PC-9 (cell line): ENCODE results near the gene BRD1. TPM values are rescaled to one million over a fixed set of nuclear protein-coding genes. Genes with fewer than 3 reads are reported as not detected.

Experiments used
- BruUV-seq: library from RNA; stranded (reverse); fragments of 400-500 nt; replicated peaks from 2 replicates; lab custom pipeline; 2021; lab: Mats Ljungman, UMichigan
- CTCF ChIA-PET: fragments of 300-600 bp; sonication (Branson Sonifier 250); formaldehyde crosslinking; loops from one replicate; lab custom pipeline; 2022; ENCODE audit warnings: antibody characterized with exemption; lab: Charles Lee
- POLR2A ChIA-PET: fragments of 300-600 bp; sonication (Branson Sonifier 250); formaldehyde crosslinking; loops from one replicate; lab custom pipeline; 2022; ENCODE audit warnings: antibody characterized with exemption; ENCODE audit not compliant: unreplicated experiment; lab: Charles Lee
- DNase-seq, 2 experiments: peaks; one replicate each; pipeline versions ENCODE4 v3.0.0 to v3.0.0-alpha.2; 2015 to 2022; ENCODE audit warnings: mixed read lengths in 1 of 2
- H2AFZ ChIP-seq: fragments of 200-600 bp; sonication (generic); 2 replicates; pipeline ENCODE4 v1.8.1; 2017; ENCODE audit warnings: antibody characterized with exemption
- H3F3A ChIP-seq: fragments of 200-600 bp; sonication (generic); 2 replicates; pipeline ENCODE4 v1.8.1; 2017; ENCODE audit warnings: antibody characterized with exemption, mild to moderate bottlenecking, low read depth; ENCODE audit not compliant: insufficient read depth
- H3K27ac ChIP-seq: fragments of 200-600 bp; sonication (generic); 2 replicates; pipeline ENCODE4 v1.6.1; 2016; ENCODE audit warnings: mixed run types
- H3K27me3 ChIP-seq: fragments of 200-600 bp; sonication (generic); 2 replicates; pipeline ENCODE4 v1.6.1; 2016; ENCODE audit warnings: low read depth, mixed run types; ENCODE audit not compliant: insufficient read depth
- H3K36me3 ChIP-seq: fragments of 200-600 bp; sonication (generic); 2 replicates; pipeline ENCODE4 v1.6.1; 2016; ENCODE audit warnings: low read depth, mixed run types
- H3K4me1 ChIP-seq: fragments of 200-600 bp; sonication (generic); replicated peaks from 2 replicates; pipeline ENCODE4 v1.6.1; 2016; ENCODE audit warnings: mixed run types; ENCODE audit not compliant: insufficient read depth
- H3K4me2 ChIP-seq: fragments of 200-600 bp; sonication (generic); 2 replicates; pipeline ENCODE4 v1.6.1; 2017; ENCODE audit warnings: mixed run types
- H3K4me3 ChIP-seq: fragments of 200-600 bp; sonication (generic); 2 replicates; pipeline ENCODE4 v1.6.1; 2016; ENCODE audit warnings: mixed run types
- H3K79me2 ChIP-seq: fragments of 200-600 bp; sonication (generic); 2 replicates; pipeline ENCODE4 v1.6.1; 2017; ENCODE audit warnings: low read depth, mixed run types
- H3K9me2 ChIP-seq: fragments of 200-600 bp; sonication (generic); 2 replicates; pipeline ENCODE4 v1.8.1; 2017; ENCODE audit warnings: mild to moderate bottlenecking; ENCODE audit not compliant: insufficient read depth
- H3K9me3 ChIP-seq: fragments of 200-600 bp; sonication (generic); 2 replicates; pipeline ENCODE4 v1.8.1; 2016; ENCODE audit warnings: low read depth; ENCODE audit not compliant: insufficient read depth
- H4K20me1 ChIP-seq: fragments of 200-600 bp; sonication (generic); 2 replicates; pipeline ENCODE4 v1.8.1; 2017; ENCODE audit not compliant: insufficient read depth
- EZH2 ChIP-seq: fragments of 200-600 bp; sonication (generic); IDR thresholded peaks from 2 replicates; pipeline ENCODE4 v1.8.0; 2017; ENCODE audit warnings: antibody characterized with exemption, low read depth
- intact Hi-C: fragments of 100-400 bp; cut with micrococcal nuclease; formaldehyde crosslinking; loops from one replicate; pipeline ENCODE4 v1.10.0; 2022; ENCODE audit not compliant: unreplicated experiment
- total RNA-seq: library from RNA; stranded (reverse); gene quantifications from 2 replicates; pipeline ENCODE4 v1.2.3, GENCODE V29; 2021
- TF ChIP-seq, protein P1 (sequence below): fragments of 200-600 bp; sonication (generic); conservative IDR thresholded peaks from 2 replicates; pipeline ENCODE4 v1.6.1; 2017; ENCODE audit warnings: mixed run types, antibody characterized with exemption, mild to moderate bottlenecking, moderate library complexity

The BRD1 gene
- total RNA-seq, 1 experiment from 2014 or later = 28.5 TPM

DNA sequence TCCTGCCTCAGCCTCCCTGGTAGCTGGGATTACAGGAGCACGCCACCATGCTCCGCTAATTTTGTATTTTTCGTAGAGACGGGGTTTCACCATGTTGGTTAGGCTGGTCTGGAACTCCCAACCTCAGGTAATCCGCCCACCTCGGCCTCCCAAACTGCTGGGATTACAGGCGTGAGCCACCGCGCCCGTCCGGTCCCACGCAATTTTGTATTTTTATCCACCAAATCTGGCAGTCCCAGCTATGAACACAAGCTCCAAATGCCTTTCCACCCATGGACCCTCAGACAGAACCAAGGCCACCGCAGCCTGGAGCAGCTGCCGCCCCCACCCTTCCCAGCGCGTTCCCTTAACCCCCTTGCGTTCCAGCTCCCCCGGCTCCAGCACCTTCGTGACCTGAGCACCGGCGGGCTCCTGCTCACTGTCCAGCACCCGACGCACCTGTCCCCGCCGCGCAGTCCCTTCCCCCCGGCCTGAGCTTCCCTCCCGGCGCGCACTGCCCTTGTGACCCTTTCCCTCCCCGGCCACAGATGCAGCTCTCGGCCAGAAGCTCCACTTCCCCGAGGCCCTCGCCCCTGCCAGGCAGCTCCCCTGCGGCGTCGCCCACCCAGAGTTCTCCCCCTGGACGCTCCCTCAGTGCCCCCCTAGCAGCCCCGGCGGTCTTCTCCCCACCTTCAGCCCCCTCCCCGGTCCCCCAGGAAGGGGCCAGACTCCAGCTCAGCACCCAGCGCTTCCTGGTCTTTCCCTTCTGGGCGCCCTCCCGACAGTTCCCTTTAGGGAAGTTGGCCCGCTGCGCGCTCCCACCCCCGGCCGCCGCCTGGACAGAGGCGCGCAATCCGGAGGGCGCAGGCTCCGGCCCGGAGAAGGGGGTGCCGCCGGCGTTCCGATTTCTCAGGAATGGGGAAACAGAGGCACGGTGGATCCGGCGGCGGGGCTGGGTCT, 20.3 kb upstream of the BRD1 start:
- no peaks in the 10 kb centered on the region for H3K36me3 ChIP-seq
- no TSS peak for BruUV-seq
- H3K9me3 ChIP-seq = no peaks in the 10 kb centered on the region
- TF ChIP-seq, protein P1, sequence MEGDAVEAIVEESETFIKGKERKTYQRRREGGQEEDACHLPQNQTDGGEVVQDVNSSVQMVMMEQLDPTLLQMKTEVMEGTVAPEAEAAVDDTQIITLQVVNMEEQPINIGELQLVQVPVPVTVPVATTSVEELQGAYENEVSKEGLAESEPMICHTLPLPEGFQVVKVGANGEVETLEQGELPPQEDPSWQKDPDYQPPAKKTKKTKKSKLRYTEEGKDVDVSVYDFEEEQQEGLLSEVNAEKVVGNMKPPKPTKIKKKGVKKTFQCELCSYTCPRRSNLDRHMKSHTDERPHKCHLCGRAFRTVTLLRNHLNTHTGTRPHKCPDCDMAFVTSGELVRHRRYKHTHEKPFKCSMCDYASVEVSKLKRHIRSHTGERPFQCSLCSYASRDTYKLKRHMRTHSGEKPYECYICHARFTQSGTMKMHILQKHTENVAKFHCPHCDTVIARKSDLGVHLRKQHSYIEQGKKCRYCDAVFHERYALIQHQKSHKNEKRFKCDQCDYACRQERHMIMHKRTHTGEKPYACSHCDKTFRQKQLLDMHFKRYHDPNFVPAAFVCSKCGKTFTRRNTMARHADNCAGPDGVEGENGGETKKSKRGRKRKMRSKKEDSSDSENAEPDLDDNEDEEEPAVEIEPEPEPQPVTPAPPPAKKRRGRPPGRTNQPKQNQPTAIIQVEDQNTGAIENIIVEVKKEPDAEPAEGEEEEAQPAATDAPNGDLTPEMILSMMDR = no peak
- TF ChIP-seq EZH2 = no peak
- H2AFZ ChIP-seq = no peak overlapping the region
- H3K27ac ChIP-seq = no peak overlapping the region
- intact Hi-C loops = no loop called here
- no peaks in the 10 kb centered on the region for H3K27me3 ChIP-seq
- no peaks in the 10 kb centered on the region for H3K79me2 ChIP-seq
- ChIA-PET CTCF (no interaction called here), POLR2A (interaction anchor here (0.6 kb wide), 1 partner anchor 594 kb away, joined by 8 read pairs; no protein-coding TSS in a partner anchor)
- H3K9me2 ChIP-seq = no peaks in the 10 kb centered on the region
- no peak for DNase-seq
- peaks cover 8% of the 10 kb centered on the region for H3K4me1 ChIP-seq
- H3K4me3 ChIP-seq = no peak overlapping the region
- H3K4me2 ChIP-seq = no peak overlapping the region
- H4K20me1 ChIP-seq = no peaks in the 10 kb centered on the region
- H3F3A ChIP-seq = peaks cover 22% of the 10 kb centered on the region

DNA sequence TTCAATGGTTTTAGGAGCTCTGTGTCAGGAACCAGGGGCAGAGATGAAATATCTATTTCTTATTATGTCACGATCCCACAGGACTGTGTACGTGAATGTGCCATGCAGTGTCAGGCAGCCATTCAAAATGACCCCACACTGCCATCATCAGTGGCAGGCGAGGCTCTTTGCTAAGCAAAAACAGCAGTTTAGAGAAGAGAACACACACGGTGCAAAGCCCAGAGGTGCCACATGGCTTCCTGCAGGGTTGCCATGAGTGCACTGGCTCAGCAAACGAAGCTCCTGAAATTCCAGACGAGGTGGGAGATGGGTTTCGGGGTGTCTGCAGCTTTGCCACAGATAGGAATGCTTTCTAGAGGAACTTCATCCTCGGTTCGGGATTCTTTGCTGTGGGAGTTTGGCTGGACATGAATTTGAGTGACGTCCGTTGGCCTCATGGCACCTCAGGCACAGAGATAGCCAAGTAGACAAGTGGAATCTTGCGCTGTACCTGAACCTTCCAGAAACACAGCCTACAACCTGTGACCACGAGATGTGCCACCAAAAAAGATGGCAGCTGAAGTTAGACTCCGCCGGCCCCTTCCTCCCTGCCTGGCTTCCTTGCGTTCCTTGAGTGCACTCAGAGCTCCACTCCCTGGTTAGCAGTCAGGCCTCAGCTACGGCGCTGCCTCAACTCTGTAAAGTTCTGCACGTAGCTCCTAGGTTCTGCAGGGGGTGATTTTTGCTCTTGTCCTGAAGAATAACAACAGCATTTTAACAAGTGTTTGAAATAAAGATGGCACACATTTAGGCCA, 18.2 kb upstream of the BRD1 start:
- TF ChIP-seq, protein P1 = no peak
- TF ChIP-seq EZH2 = no peak
- Histone ChIP-seq H3K79me2 (no peaks in the 10 kb centered on the region), H3K4me2 (no peak overlapping the region), H3K9me3 (no peaks in the 10 kb centered on the region), H4K20me1 (no peaks in the 10 kb centered on the region), H3K27ac (no peak overlapping the region), H3K4me3 (no peak overlapping the region), H3K27me3 (no peaks in the 10 kb centered on the region), H3F3A (peaks cover 11% of the 10 kb centered on the region; the same call in 1 of the 2 replicates), H2AFZ (no peak overlapping the region), H3K36me3 (no peaks in the 10 kb centered on the region), H3K9me2 (no peaks in the 10 kb centered on the region; the same call in 1 of the 2 replicates), H3K4me1 (0 out of 2 replicates have a peak, but pooled peaks cover 3% of the 10 kb centered on the region)
- no peak for DNase-seq
- ChIA-PET POLR2A (no interaction called here), CTCF (interaction anchor here (0.6 kb wide), 1 partner anchor 13 kb away, joined by 8 read pairs; no protein-coding TSS in a partner anchor)
- no TSS peak for BruUV-seq
- intact Hi-C loops = no loop called here

DNA sequence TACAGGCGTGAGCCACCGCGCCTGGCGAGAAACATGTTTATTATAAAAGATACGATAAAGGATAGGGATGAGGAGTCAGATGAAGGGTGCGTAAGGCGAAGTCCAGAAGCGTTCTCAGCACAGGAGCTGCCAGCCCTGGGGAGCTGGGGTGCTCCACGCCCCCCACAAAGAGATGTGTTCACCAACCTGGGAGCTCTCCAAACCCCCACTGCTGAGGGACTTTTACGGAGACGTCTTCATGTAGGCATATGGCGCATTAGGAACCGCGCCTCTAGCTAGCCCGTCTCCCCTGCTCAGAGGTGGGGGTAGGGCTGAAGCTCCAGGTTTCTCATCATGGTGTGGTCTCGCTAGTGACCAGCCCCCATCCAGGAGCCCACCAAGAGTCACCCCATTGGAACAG, 17.6 kb upstream of the BRD1 start:
- no TSS peak for BruUV-seq
- ChIA-PET CTCF (interaction anchor here (0.6 kb wide), 1 partner anchor 12 kb away, joined by 8 read pairs; no protein-coding TSS in a partner anchor), POLR2A (no interaction called here)
- Histone ChIP-seq H3K27me3 (no peaks in the 10 kb centered on the region), H3F3A (peaks cover 7% of the 10 kb centered on the region; the same call in 1 of the 2 replicates), H3K4me2 (no peak overlapping the region), H2AFZ (no peak overlapping the region), H3K27ac (no peak overlapping the region), H3K9me2 (no peaks in the 10 kb centered on the region; the same call in 1 of the 2 replicates), H3K9me3 (no peaks in the 10 kb centered on the region), H3K4me3 (no peak overlapping the region), H3K79me2 (no peaks in the 10 kb centered on the region), H3K36me3 (no peaks in the 10 kb centered on the region), H4K20me1 (no peaks in the 10 kb centered on the region), H3K4me1 (0 out of 2 replicates have a peak, but pooled peaks cover 3% of the 10 kb centered on the region)
- no peak for TF ChIP-seq EZH2
- TF ChIP-seq, protein P1 = no peak
- intact Hi-C loops = no loop called here
- no peak for DNase-seq
